ENCODE results near the gene CX3CR1.
"Not testable (repeated sequence)": the region's sequence is repeated elsewhere in the genome, so short reads cannot be mapped to it uniquely, and the experiment has no call there.

Gene CX3CR1

GRCh38 chr3:39323494-39323893 lies 43.7 kb upstream of the CX3CR1 start:
- no peaks in the 10 kb centered on the region for H3K27me3 Mint-ChIP-seq (ENCODE audit: low read depth)
- no peak for TF ChIP-seq CTCF (IDR thresholded peaks at IDR 0.05; ENCODE audit: unreplicated experiment in 3 of 3)
- no peak overlapping the region for H3K27ac Mint-ChIP-seq
- peaks cover 7% of the 10 kb centered on the region for H3K9me3 Mint-ChIP-seq
- H3K4me3 Mint-ChIP-seq: no peak overlapping the region
- no peaks in the 10 kb centered on the region for H3K4me1 Mint-ChIP-seq
- no peaks in the 10 kb centered on the region for H3K36me3 Mint-ChIP-seq (ENCODE audit: low read depth)

GRCh38 chr3:39322936-39323335 lies 43.1 kb upstream of the CX3CR1 start:
- TF ChIP-seq CTCF (IDR thresholded peaks at IDR 0.05; ENCODE audit: unreplicated experiment in 3 of 3): no peak
- no peaks in the 10 kb centered on the region for H3K36me3 Mint-ChIP-seq (ENCODE audit: low read depth)
- no peaks in the 10 kb centered on the region for H3K4me1 Mint-ChIP-seq
- no peak overlapping the region for H3K27ac Mint-ChIP-seq
- peaks cover 7% of the 10 kb centered on the region for H3K9me3 Mint-ChIP-seq
- no peaks in the 10 kb centered on the region for H3K27me3 Mint-ChIP-seq (ENCODE audit: low read depth)
- no peak overlapping the region for H3K4me3 Mint-ChIP-seq

GRCh38 chr3:39322209-39322715 lies 42.4 kb upstream of the CX3CR1 start:
- H3K36me3 Mint-ChIP-seq (ENCODE audit: low read depth); H3K27ac Mint-ChIP-seq; H3K4me3 Mint-ChIP-seq; H3K4me1 Mint-ChIP-seq; H3K27me3 Mint-ChIP-seq (ENCODE audit: low read depth); H3K9me3 Mint-ChIP-seq: not testable (repeated sequence)

GRCh38 chr3:39321574-39321983 lies 41.7 kb upstream of the CX3CR1 start:
- H3K4me1 Mint-ChIP-seq, H3K4me3 Mint-ChIP-seq: not testable (repeated sequence)
- peaks cover 12% of the 10 kb centered on the region for H3K9me3 Mint-ChIP-seq

GRCh38 chr3:39319249-39319648 lies 39.4 kb upstream of the CX3CR1 start:
- no peaks in the 10 kb centered on the region for H3K36me3 Mint-ChIP-seq (ENCODE audit: low read depth)
- no peak for TF ChIP-seq CTCF (IDR thresholded peaks at IDR 0.05; ENCODE audit: unreplicated experiment in 3 of 3)
- no peaks in the 10 kb centered on the region for H3K4me1 Mint-ChIP-seq
- no peak overlapping the region for H3K27ac Mint-ChIP-seq
- H3K27me3 Mint-ChIP-seq (ENCODE audit: low read depth): no peaks in the 10 kb centered on the region
- H3K9me3 Mint-ChIP-seq: peaks cover 19% of the 10 kb centered on the region
- H3K4me3 Mint-ChIP-seq: no peak overlapping the region

More at GRCh38 chr3:39321574-39321983, 41.7 kb upstream of the CX3CR1 start:
- not testable (repeated sequence) for H3K27me3 Mint-ChIP-seq (ENCODE audit: low read depth); H3K36me3 Mint-ChIP-seq (ENCODE audit: low read depth); H3K27ac Mint-ChIP-seq

DNA sequence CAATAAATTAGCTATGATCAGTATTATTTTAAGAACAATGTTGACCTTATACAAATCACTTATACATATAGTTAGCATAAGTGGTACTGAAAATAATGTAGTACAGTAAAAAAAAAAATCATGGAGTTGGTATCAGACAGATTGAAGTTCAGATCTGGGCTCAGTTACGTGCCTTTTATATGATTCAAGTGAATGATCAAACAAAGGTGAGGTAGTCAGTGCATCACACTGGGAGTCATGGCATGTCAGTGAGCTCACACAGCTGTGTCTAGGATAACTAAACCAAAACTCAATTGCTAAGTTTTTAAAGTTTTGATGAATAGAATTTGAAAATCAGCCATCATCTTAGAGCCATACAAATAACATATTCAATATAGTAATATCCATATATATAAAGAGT lies 38.5 kb upstream of the CX3CR1 start:
- no peaks in the 10 kb centered on the region for H3K4me1 Mint-ChIP-seq
- peaks cover 24% of the 10 kb centered on the region for H3K9me3 Mint-ChIP-seq
- TF ChIP-seq CTCF (IDR thresholded peaks at IDR 0.05; ENCODE audit: unreplicated experiment in 3 of 3): no peak
- H3K27ac Mint-ChIP-seq: no peak overlapping the region
- peaks cover 3% of the 10 kb centered on the region for H3K27me3 Mint-ChIP-seq (ENCODE audit: low read depth)
- H3K4me3 Mint-ChIP-seq: no peak overlapping the region
- no peaks in the 10 kb centered on the region for H3K36me3 Mint-ChIP-seq (ENCODE audit: low read depth)

DNA sequence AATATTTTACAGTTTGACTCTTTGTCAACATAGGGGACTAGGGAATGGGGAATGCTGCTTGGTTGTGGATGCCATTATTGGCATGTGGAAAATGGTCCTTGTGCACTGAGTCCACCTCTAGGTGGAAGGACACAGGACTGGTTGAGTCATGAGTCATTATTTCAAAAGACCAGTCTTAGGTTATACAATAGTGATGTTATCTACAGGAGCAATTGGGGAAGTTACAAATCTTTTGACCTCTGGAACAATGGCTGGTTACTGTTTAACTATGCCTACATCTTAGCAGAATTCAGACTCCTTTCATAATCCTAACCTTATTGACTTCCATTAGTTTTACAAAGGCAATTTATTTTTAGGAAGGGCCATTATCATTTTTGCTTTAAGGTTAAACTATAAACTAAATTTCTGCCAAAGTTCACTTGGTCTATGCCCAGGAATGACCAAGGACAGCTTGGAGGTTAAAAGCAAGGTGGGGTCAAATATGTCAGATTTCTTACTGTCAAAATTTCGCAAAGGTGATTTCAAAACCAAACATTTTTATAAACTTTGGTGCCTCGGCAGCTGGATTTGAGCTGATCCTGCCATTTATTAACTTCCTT lies 37.8 kb upstream of the CX3CR1 start:
- H3K36me3 Mint-ChIP-seq (ENCODE audit: low read depth): no peaks in the 10 kb centered on the region
- H3K27ac Mint-ChIP-seq: no peak overlapping the region
- no peak for TF ChIP-seq CTCF (IDR thresholded peaks at IDR 0.05; ENCODE audit: unreplicated experiment in 3 of 3)
- peaks cover 3% of the 10 kb centered on the region for H3K27me3 Mint-ChIP-seq (ENCODE audit: low read depth)
- no peaks in the 10 kb centered on the region for H3K4me1 Mint-ChIP-seq
- no peak overlapping the region for H3K4me3 Mint-ChIP-seq
- peaks cover 27% of the 10 kb centered on the region for H3K9me3 Mint-ChIP-seq
